Head of caudate nucleus (tissue), 42 donors: ENCODE results near the gene CDKAL1.
"Not testable (repeated sequence)": the region's sequence is repeated elsewhere in the genome, so short reads cannot be mapped to it uniquely, and the experiment has no call there.

Source experiments
- DNase-seq, 42 donors: peaks; one replicate each; pipeline versions ENCODE4 v3.0.0 to v3.0.0-alpha.2; 2020 to 2021; ENCODE audit warnings: mixed read lengths in 7 of 42
- intact Hi-C: fragments of 100-400 bp; cut with DNase I; formaldehyde crosslinking; loops from one replicate; pipeline ENCODE4 v1.15.0; 2022

Gene CDKAL1

DNA sequence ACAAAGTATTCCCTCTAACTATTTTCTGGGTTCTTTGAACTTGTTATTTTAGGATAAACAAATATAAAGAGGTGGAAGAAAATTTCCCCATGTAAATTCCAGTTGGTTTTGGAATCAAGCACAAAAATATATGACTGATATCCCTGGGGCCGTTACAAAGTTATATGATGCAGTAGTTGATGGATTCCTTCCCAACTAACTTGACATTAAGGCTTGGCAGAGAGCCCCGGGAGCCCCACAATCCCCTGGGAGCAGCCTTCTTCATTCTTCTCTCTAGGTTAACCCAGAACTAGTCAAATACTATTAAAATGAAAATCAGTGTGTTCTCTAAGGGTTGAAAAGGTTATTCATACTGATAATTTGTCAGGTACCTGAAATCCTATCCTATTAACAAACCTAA lies 550.4 kb downstream of the CDKAL1 start:
- intact Hi-C loops = no loop called here
- DNase-seq = no peak

- intact Hi-C loops = no loop called here
- no peak for DNase-seq
These were observed 551.0 kb downstream of the CDKAL1 start for GRCh38 chr6:21085211-21085610.

- DNase-seq = no peak
- intact Hi-C loops = no loop called here
These were observed 551.4 kb downstream of the CDKAL1 start for GRCh38 chr6:21085643-21086042.

DNA sequence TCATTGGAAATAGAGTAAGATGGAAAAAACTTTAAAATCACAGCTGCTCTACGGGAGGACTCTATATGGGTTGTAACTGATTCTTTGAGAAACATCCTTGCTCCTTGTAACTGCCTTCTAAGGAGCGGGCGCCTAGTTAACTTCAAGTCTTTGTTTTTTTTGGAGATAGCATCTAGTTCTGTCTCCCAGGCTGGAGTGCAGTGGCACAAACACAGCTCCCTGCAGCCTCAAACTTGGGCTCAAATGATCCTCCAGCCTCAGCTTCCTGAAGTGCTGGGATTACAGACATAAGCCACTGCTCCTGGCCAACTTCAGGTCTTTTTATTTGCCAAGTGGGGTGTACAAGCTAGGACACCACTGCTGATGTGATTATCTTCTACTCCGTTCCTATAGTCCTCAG lies 552.9 kb downstream of the CDKAL1 start:
- intact Hi-C loops = no loop called here

DNA sequence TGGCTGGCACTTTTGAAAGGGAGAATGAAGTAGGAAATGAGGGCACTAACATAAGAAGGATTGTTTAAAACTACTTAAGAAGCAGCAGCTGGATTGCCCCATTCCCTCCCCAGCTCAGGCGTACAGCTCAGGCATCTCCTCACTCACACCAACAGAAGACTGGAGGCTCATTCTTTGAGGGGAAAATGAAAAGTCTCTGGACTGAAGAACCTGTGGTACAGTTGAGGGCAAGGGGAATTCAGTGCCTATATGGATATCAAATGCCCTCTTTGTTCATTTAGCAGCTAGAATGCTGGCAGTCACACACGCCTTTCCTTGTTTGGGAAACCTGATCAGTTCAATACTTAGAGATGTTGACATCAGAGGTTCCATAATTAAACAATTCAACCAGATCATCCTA lies 557.2 kb downstream of the CDKAL1 start:
- intact Hi-C loops = no loop called here
- no peak for DNase-seq

More for the DNA sequence above, 552.9 kb downstream of the CDKAL1 start:
- DNase-seq = no peak

- intact Hi-C loops, DNase-seq: not testable (repeated sequence)
These were observed 558.0 kb downstream of the CDKAL1 start for GRCh38 chr6:21092231-21092772.

DNA sequence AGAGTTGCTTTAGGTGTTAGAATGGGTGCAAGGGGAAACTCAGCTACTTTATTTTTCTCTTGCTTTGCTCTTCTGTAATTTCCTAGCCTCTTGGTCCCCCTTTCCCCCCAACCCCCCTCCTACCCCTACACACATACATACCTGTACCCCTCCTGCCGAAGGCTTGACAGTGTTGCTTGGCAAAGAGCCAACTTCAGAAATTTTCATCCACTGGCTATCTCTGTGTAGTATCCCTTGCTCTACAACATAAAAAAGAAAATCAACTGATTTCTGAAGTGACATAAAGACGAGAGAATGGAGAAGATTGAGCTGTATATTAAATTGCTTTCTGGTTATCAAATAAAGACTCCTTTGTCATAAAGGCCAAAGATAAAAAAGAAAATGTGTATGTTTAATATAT lies 561.2 kb downstream of the CDKAL1 start:
- intact Hi-C loops = no loop called here
- DNase-seq = no peak

DNA sequence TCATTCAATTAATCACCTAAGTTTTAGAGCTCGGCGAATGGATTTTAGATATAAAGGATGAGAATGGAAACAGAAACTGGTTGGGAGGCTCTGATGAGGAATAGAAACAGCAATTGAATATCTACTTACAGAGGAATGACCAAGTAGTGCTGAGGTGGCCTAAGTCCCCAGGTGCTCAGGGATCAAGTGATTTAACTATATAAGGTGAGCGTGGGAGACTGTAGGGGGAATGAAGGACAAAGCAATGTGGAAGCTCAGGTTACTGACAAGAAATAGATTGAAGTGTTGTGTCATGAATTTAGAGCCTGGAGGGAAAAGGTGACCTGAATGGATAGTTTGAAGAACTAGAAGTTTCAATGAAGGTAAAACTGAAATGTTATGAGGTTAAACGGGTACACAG lies 563.9 kb downstream of the CDKAL1 start:
- intact Hi-C loops = no loop called here
- no peak for DNase-seq

GRCh38 chr6:21098744-21099143 lies 564.5 kb downstream of the CDKAL1 start:
- intact Hi-C loops = no loop called here

DNA sequence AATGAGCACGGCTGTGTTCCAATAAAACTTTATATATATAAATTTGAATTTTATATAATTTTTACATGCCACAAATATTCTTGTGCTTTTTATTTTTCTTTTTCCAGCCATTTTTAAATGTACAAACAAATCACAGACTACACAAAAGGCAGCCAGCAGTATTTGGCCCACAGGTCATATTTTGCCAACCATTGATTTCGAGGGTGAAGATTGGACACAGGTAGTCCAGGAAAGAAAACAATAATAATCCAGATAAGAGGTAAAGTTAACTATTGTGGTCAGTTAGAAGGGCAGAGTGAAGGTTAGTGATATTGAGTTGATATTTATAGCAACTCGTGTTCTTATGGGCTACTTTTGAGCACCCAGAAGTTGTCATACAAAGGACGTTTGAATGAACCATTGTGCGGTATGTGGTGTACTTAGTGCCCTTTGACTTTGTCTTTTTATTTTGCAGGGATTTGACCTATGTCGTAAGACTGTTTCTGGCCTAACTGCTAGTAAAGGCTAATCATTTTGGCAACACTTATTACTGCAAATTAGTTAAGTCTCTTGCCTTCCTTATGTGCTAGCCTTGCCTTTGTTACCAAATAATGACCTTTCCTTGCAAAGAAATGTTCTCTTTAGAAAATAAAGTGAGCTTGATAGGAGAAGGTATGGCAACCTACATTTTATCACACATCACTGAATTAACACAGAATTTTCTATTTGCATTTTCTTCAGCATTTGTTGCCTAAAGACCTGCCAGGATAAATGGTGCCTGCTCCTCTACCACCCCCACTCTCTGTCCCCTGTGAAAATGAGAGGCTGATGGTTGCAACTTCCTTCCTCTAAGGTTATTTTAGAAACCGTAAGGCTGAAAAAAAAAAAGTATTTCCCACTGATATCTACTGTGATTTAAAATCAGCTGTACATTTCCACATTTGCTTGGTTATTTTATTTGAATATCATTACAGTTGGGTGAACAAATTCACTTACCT lies 565.4 kb downstream of the CDKAL1 start:
- DNase-seq = no peak
- intact Hi-C loops = no loop called here

More at GRCh38 chr6:21098744-21099143, 564.5 kb downstream of the CDKAL1 start:
- DNase-seq = no peak

- no peak for DNase-seq
- intact Hi-C loops = no loop called here
These were observed 566.7 kb downstream of the CDKAL1 start for GRCh38 chr6:21100991-21101390.

- DNase-seq = no peak
- intact Hi-C loops = no loop called here
These were observed 567.4 kb downstream of the CDKAL1 start for GRCh38 chr6:21101694-21102093.

- intact Hi-C loops = no loop called here
- no peak for DNase-seq
These were observed 567.9 kb downstream of the CDKAL1 start for GRCh38 chr6:21102201-21102600.

DNA sequence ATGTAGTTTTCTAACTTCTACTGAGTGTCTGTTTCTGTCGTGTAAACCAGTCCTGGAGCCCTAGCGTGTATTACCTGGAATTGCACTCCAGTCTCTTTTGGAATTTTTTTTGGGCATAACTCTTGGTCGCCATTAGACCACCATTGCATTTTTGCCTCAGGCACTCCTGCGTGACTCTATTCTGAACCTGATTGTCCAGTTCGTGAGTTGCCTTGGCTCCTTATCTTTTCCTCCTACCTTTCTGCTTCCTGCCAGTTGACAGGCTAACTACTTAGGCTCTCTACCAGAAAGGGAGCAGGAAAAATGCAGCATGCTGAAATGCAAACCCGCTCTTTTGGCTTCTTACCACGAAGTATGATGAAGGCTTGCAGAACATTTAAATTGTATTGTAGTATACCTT lies 568.4 kb downstream of the CDKAL1 start:
- no peak for DNase-seq
- intact Hi-C loops = no loop called here

DNA sequence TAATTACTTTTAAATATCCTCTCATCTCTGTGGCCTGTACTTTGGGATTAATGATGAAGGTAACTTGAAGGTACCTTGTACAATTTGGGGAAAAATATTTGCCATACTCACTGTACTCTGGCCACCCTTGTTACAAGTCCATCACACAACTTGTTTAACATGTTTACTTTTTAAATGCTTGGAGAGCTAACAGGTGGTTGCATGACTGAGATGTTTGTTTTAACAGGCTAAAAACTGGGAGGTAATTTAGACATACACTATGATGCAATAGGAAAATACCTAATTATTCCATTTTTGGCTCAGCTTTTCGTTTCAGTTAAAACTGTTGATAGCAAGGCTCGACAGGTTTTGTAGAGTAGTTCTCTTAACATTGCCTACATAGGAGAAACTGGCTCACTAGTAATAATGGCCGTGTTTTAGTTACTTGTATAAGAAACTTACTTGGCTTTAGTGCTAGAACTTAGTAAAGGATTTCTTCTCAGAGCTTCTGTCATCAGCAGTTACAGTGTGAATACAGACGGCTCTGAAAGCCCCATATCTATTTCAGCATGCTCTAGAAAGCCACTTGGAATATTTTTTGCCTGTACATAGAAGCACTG lies 569.5 kb downstream of the CDKAL1 start:
- DNase-seq = no peak
- intact Hi-C loops = no loop called here

GRCh38 chr6:21104288-21104687 lies 570.0 kb downstream of the CDKAL1 start:
- intact Hi-C loops = no loop called here
- no peak for DNase-seq

GRCh38 chr6:21107796-21108195 lies 573.5 kb downstream of the CDKAL1 start:
- no peak for DNase-seq
- intact Hi-C loops = no loop called here

DNA sequence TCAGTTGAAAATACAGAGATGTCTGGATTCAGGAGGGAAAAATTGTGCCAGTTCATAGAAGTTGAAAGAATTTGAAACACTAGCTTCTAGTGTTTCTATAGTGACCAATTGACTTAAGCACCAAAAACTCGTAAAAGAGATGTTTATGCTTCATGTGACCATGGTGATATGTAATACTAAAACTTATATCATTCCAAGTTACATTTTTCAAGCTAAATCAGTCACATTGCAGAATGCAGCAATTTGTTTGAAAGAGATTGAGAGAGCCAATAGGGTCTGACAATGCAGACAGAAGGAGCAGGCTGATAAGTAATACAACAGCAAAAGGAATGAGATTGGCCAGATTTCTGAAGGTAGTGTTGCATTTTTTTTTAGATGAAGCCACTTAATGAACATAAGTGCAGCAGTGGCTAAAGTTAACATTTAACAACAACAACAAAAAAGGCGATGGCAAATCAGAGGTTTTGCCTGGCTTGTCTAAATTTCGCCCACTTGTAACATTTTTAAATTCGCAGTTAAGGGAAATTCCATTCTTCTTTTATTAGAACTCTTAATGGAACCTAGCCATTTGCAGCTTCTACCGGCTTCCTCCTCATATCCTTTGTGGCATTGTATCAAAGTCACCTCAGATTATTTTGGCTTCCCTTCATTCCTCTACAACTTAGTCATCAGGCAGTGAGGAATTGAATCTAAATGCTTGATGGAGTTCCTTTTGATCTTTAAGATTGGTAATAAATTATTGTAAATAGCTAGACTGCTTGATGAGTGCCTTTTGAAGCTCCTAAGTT lies 575.3 kb downstream of the CDKAL1 start:
- intact Hi-C loops = no loop called here
- no peak for DNase-seq

DNA sequence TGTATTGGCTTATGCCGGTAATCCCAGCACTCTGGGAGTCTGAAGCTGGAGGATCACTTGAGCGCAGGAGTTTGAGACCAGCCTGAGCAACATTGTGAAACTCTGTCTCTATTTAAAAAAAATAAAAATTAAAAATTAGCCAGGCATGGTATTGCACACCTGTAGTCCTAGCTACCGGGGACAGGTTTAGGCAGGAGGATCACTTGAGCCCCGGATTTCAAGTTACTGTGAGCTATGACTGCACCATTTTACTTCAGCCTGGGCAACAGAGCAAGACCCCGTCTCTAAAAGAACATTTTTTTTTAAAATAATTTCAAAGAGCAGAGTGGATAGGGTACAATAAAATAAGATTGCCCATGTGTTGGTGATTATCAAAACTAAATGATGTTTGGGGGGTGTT lies 576.4 kb downstream of the CDKAL1 start:
- intact Hi-C loops = no loop called here
- no peak for DNase-seq
